Colonic mucosa (tissue), 4 donors: Measurements from ENCODE around the gene FXR2. TPM values are rescaled to one million over a fixed set of nuclear protein-coding genes. Genes with fewer than 3 reads are reported as not detected.
A peak's percentile ranks its signal among the peaks of the same experiment; 100 is the strongest.

Experiments
- DNase-seq: peaks from one replicate; pipeline ENCODE4 v3.0.0-alpha.2; 2020
- H3K27ac ChIP-seq: fragments of 200-600 bp; one replicate; pipeline ENCODE4 v1.8.0; 2021
- H3K27me3 ChIP-seq: fragments of 200-600 bp; one replicate; pipeline ENCODE4 v1.8.0; 2021
- H3K36me3 ChIP-seq: fragments of 200-600 bp; one replicate; pipeline ENCODE4 v1.8.0; 2021
- H3K4me1 ChIP-seq: fragments of 200-600 bp; one replicate; pipeline ENCODE4 v1.8.0; 2021; ENCODE audit warnings: mild to moderate bottlenecking
- H3K4me3 ChIP-seq: fragments of 200-600 bp; one replicate; pipeline ENCODE4 v1.8.0; 2021
- H3K9ac ChIP-seq, 2 donors: one replicate each; pipeline ENCODE4 v1.7.0; 2013; ENCODE audit warnings: control low read depth in 2 of 2, low read depth in 2 of 2, low read length in 2 of 2
- H3K9me3 ChIP-seq: fragments of 200-600 bp; one replicate; pipeline ENCODE4 v1.8.0; 2021
- intact Hi-C: fragments of 100-400 bp; cut with DNase I; formaldehyde crosslinking; loops from one replicate; pipeline ENCODE4 v1.14.1; 2022
- total RNA-seq, 2 donors: library from RNA; stranded (reverse); fragmentation: NEBNext Ultra II Directional in 1 of 2; extraction: Animal tissue kit (Norgen Biotek cat#: 25700) in 1 of 2; gene quantifications; one replicate each; pipeline ENCODE4 v1.2.1, GENCODE V29; 2021
- TF ChIP-seq, protein P1 (sequence below): fragments of 200-600 bp; IDR thresholded peaks from one replicate; pipeline ENCODE4 v1.8.0; 2022; ENCODE audit warnings: antibody characterized with exemption, mild to moderate bottlenecking
- donor health status: healthy.
- donor health status: DM: no; HTN: no; CAD: no.
- donor health status: DM: no; HTN: no; CAD: no.

Gene FXR2
- total RNA-seq, 2 donors from 2014 or later, result 24.9 to 27.4 TPM

DNA sequence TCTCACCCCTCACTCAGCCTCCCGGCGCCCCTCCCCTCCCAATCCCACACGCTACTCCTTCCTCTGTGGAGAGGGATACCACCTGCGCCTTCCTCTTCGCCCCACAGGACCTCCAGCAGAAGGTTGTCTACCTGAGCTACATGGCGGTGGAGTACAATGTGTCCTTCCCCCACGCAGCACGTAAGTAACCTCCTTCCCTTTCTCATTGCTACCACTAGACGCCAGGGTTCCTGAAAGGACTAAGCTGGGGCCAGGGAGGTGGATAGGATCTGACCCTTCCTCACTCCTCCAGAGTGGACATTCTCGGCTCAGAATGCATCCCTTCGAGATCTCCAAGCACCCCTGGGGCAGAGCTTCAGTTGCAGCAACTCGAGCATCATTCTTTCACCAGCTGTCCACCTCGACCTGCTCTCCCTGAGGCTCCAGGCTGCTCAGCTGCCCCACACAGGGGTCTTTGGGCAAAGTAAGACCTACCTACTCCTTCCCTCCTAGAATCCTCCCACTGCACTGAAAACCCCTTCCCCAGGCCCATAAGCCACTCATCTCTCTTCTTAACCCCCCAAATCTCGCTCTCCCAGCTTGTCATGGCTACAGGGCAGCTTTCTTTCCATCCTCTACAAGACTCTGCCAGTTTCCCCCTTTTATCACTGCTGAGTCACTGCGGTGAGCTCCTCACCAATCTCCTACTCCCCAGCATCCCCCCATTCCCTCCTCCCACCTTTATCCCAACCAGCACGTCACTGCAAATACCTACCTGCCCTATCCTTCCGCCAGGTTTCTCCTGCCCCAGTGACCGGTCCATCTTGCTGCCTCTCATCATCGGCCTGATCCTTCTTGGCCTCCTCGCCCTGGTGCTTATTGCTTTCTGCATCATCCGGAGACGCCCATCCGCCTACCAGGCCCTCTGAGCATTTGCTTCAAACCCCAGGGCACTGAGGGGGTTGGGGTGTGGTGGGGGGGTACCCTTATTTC, 33.8 kb downstream of the FXR2 start:
- peaks cover 16% of the 10 kb centered on the region for H3K36me3 ChIP-seq
- intact Hi-C loops, result loop anchor here (10.0 kb wide), 1 partner anchor 146 kb away; the partner anchor contains the start of genes FGF11 and TMEM102

DNA sequence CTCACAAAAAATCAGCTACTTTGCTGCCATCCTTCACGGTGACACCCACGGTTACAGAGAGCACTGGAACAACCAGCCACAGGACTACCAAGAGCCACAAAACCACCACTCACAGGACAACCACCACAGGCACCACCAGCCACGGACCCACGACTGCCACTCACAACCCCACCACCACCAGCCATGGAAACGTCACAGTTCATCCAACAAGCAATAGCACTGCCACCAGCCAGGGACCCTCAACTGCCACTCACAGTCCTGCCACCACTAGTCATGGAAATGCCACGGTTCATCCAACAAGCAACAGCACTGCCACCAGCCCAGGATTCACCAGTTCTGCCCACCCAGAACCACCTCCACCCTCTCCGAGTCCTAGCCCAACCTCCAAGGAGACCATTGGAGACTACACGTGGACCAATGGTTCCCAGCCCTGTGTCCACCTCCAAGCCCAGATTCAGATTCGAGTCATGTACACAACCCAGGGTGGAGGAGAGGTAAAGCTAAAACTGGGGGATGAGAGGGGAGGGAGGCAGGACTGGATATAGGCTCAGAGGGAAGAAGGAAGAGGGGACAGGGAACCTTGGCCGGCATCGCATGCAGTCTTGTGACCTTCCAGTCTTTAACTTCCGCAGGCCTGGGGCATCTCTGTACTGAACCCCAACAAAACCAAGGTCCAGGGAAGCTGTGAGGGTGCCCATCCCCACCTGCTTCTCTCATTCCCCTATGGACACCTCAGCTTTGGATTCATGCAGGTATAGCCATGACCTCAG, 34.7 kb downstream of the FXR2 start:
- Histone ChIP-seq H3K27ac (peak overlapping the region; percentile 78), H3K4me1 (peaks cover 10% of the 10 kb centered on the region), H3K9me3 (no peaks in the 10 kb centered on the region), H3K27me3 (no peaks in the 10 kb centered on the region), H3K36me3 (peaks cover 24% of the 10 kb centered on the region), H3K4me3 (peak overlapping the region; percentile 15), H3K9ac (peak overlapping the region; percentile 48 to 85)
- intact Hi-C loops, result loop anchor here (10.0 kb wide), 1 partner anchor 145 kb away; the partner anchor contains the start of genes FGF11 and TMEM102
- no peak for DNase-seq
- TF ChIP-seq, protein P1, sequence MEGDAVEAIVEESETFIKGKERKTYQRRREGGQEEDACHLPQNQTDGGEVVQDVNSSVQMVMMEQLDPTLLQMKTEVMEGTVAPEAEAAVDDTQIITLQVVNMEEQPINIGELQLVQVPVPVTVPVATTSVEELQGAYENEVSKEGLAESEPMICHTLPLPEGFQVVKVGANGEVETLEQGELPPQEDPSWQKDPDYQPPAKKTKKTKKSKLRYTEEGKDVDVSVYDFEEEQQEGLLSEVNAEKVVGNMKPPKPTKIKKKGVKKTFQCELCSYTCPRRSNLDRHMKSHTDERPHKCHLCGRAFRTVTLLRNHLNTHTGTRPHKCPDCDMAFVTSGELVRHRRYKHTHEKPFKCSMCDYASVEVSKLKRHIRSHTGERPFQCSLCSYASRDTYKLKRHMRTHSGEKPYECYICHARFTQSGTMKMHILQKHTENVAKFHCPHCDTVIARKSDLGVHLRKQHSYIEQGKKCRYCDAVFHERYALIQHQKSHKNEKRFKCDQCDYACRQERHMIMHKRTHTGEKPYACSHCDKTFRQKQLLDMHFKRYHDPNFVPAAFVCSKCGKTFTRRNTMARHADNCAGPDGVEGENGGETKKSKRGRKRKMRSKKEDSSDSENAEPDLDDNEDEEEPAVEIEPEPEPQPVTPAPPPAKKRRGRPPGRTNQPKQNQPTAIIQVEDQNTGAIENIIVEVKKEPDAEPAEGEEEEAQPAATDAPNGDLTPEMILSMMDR, result no peak

More for the DNA sequence above, 33.8 kb downstream of the FXR2 start:
- TF ChIP-seq, protein P1, result no peak
- peaks cover 3% of the 10 kb centered on the region for H3K4me1 ChIP-seq
- peak overlapping the region; percentile 44 to 85 for H3K9ac ChIP-seq
- no peaks in the 10 kb centered on the region for H3K27me3 ChIP-seq
- no peak overlapping the region for H3K4me3 ChIP-seq
- no peaks in the 10 kb centered on the region for H3K9me3 ChIP-seq
- DNase-seq, result no peak
- peak overlapping the region; percentile 78 for H3K27ac ChIP-seq

DNA sequence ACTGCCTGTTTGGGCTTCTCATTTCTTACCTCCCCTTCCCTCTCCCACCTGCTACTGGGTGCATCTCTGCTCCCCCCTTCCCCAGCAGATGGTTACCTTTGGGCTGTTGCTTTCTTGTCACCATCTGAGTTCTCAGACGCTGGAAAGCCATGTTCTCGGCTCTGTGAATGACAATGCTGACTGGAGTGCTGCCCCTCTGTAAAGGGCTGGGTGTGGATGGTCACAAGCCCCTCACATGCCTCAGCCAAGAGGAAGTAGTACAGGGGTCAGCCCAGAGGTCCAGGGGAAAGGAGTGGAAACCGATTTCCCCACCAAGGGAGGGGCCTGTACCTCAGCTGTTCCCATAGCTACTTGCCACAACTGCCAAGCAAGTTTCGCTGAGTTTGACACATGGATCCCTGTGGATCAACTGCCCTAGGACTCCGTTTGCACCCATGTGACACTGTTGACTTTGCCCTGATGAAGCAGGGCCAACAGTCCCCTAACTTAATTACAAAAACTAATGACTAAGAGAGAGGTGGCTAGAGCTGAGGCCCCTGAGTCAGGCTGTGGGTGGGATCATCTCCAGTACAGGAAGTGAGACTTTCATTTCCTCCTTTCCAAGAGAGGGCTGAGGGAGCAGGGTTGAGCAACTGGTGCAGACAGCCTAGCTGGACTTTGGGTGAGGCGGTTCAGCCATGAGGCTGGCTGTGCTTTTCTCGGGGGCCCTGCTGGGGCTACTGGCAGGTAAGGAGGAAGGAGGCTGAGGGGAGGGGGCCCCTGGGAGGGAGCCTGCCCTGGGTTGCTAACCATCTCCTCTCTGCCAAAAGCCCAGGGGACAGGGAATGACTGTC, 35.5 kb downstream of the FXR2 start, which contains the start of gene CD68:
Gene CD68 (plus strand): TSS at position 638 of the 833 bp plus-strand sequence. CDS start 40 bp downstream, at position 678.
- TF ChIP-seq, protein P1, result no peak

DNA sequence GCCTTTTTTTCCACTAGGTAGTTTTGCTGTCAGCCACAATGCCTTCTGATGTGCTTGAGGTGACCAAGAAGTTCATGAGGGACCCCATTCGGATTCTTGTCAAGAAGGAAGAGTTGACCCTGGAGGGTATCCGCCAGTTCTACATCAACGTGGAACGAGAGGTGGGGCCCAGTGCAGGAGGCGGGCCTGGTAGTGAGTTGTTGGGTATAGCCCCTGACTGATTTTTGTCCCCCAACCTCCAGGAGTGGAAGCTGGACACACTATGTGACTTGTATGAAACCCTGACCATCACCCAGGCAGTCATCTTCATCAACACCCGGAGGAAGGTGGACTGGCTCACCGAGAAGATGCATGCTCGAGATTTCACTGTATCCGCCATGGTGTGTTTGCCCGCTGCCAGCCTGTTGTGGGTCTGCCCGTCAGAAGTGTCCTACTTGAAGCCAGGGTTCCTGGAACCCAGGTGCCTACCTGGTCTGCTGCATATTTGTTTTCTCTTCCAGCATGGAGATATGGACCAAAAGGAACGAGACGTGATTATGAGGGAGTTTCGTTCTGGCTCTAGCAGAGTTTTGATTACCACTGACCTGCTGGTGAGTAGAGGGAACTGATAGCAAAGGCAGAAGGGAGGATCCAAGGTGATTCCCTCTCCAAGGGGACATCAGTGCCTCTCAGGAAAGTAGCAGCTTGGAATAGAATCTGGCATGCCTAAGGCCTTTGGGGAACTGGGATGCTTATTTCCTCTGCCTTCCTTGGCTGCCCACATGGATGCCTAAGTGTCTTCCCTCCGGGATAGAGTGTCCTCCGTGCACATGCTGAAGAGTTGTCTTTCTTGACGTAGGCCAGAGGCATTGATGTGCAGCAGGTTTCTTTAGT, 37.1 kb downstream of the FXR2 start:
- peak overlapping the region; percentile 78 for H3K27ac ChIP-seq
- no peak overlapping the region for H3K9ac ChIP-seq
- intact Hi-C loops, result no loop called here
- peaks cover 12% of the 10 kb centered on the region for H3K4me1 ChIP-seq
- no peaks in the 10 kb centered on the region for H3K27me3 ChIP-seq
- H3K4me3 ChIP-seq, result no peak overlapping the region
- H3K9me3 ChIP-seq, result no peaks in the 10 kb centered on the region
- TF ChIP-seq, protein P1, result no peak
- H3K36me3 ChIP-seq, result peaks cover 29% of the 10 kb centered on the region
- no peak for DNase-seq

More for the DNA sequence above, 35.5 kb downstream of the FXR2 start, which contains the start of gene CD68:
- Histone ChIP-seq H3K4me3 (peak within 1 kb of the TSS; percentile 15), H3K9me3 (no peaks in the 10 kb centered on the region), H3K27me3 (no peaks in the 10 kb centered on the region), H3K36me3 (peaks cover 29% of the 10 kb centered on the region), H3K9ac (peak within 1 kb of the TSS; percentile 48 to 85), H3K27ac (peak within 1 kb of the TSS; percentile 78), H3K4me1 (peaks cover 15% of the 10 kb centered on the region)
- intact Hi-C loops, result no loop called here
- DNase-seq, result peak; percentile 80
